Hepatocyte (in vitro differentiated cells): ENCODE data around the gene EDEM1.

Source experiments
- EZH2 ChIP-seq: fragments of 200-600 bp; sonication (generic); IDR thresholded peaks from 2 replicates; pipeline ENCODE4 v1.6.1; 2016; ENCODE audit warnings: antibody characterized with exemption, mild to moderate bottlenecking, borderline replicate concordance
- TF ChIP-seq, protein P1 (sequence below): fragments of 200-600 bp; sonication (generic); IDR thresholded peaks from 2 replicates; pipeline ENCODE4 v1.5.1; 2016; ENCODE audit warnings: antibody characterized with exemption, mild to moderate bottlenecking; ENCODE audit not compliant: poor library complexity

DNA sequence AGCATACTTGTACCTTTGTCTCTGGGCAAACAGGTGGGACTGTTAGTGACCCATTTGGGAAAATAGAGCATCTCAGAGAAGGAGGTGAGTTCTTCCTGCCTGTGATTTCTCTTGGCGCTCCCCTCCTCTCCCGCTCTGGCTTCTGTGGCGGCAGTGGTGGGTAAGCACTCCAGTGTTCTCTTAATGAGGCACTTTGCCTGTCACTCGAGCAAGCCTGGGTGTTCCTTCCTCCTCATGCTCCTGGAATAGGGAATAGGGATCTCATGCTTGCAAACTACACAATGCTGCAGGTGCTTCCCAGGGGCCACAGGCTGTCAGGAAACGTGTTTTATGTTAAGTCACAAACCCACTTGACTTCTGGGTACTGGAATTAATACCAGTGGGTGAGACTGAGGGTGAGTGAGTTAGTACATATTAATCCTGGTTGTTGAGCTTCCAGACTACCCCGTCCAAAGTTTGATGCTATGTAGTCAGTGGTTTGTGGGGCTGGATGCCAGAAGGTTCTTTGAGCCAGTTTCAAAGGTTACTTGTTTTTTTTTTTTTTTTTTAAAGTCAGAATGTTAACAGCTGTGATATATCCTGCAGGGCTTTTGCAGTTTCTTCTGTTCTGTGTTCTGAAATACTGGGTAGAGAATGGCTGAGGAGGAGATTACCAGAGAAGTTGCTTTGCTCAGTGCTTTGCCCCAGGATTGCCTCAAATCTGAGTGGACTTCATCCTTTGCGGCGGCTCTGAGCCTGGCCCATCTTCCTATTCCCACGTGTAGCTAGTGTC is 30.5 kb downstream of the EDEM1 start:
- TF ChIP-seq, protein P1, sequence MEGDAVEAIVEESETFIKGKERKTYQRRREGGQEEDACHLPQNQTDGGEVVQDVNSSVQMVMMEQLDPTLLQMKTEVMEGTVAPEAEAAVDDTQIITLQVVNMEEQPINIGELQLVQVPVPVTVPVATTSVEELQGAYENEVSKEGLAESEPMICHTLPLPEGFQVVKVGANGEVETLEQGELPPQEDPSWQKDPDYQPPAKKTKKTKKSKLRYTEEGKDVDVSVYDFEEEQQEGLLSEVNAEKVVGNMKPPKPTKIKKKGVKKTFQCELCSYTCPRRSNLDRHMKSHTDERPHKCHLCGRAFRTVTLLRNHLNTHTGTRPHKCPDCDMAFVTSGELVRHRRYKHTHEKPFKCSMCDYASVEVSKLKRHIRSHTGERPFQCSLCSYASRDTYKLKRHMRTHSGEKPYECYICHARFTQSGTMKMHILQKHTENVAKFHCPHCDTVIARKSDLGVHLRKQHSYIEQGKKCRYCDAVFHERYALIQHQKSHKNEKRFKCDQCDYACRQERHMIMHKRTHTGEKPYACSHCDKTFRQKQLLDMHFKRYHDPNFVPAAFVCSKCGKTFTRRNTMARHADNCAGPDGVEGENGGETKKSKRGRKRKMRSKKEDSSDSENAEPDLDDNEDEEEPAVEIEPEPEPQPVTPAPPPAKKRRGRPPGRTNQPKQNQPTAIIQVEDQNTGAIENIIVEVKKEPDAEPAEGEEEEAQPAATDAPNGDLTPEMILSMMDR: no peak
- no peak for TF ChIP-seq EZH2
